AG09319 (cell line): ENCODE results near the gene SH3PXD2A.

Source experiments
- DNase-seq: peaks from one replicate; pipeline ENCODE4 v3.0.0-alpha.2; 2010; ENCODE audit warnings: low read depth; ENCODE audit errors: extremely low read depth
- TF ChIP-seq, protein P1 (sequence below): IDR thresholded peaks from 2 replicates; pipeline ENCODE4 v1.5.1; 2011; ENCODE audit warnings: low read depth, mild to moderate bottlenecking, inconsistent platforms, low read length, moderate library complexity

Gene SH3PXD2A

DNA sequence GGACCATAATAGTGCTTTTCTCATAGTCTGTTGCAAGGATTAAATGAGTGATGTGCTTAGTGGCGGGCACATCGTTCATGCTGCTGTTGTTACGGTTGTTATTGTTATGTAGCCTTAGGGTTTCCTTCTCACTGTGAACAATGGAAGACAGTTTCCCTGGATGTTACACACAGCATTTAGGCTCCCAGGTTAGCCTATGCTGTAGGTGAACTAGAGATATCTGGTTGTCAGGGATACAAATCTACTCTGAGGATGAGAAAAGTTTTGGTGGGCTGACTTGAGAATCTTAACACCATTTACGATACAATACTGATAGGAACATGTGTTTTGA lies 14.7 kb downstream of the SH3PXD2A start:
- TF ChIP-seq, protein P1, sequence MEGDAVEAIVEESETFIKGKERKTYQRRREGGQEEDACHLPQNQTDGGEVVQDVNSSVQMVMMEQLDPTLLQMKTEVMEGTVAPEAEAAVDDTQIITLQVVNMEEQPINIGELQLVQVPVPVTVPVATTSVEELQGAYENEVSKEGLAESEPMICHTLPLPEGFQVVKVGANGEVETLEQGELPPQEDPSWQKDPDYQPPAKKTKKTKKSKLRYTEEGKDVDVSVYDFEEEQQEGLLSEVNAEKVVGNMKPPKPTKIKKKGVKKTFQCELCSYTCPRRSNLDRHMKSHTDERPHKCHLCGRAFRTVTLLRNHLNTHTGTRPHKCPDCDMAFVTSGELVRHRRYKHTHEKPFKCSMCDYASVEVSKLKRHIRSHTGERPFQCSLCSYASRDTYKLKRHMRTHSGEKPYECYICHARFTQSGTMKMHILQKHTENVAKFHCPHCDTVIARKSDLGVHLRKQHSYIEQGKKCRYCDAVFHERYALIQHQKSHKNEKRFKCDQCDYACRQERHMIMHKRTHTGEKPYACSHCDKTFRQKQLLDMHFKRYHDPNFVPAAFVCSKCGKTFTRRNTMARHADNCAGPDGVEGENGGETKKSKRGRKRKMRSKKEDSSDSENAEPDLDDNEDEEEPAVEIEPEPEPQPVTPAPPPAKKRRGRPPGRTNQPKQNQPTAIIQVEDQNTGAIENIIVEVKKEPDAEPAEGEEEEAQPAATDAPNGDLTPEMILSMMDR: no peak
- DNase-seq: no peak

DNA sequence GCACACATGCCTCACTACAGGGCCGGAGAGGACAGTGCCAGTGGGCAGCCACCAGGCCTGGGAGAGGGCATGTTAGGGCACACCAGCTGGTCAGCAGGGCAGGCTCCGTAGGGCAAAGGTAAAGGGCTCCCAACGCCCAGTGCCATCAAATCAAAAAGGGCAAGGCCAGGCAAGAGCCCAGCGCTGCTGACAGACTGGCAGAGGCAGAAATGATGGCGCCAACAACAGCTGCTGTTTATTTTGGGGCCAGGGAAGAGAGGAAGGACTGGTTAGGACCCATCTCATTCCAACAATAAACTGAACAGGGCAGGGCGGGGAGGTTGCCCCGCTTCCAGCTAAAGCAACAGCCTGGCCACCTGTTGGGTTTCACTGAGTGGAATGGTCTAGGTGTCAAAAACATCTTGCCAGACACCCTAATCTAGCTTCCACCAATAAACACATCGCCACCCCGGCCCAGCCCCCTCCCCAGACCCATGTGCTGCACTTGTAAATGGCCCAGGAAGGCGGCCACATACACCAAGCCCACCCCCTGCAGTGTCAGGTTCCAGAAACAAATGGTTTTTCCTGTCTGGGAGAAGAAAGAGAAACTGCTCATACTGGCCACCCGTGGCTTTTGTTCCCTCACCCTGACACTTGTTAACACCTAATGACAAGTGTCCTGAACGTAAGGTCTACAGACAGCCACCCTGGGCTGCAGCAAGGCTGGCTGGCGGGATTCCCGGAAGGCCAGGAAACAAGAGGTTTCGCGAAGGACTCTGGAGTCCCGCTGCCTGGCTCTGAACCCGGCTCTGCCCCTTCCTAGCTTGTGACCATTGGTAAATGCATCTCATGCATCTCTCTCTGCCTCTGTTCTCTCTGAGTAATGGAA lies 15.3 kb downstream of the SH3PXD2A start:
- no peak for DNase-seq
- TF ChIP-seq, protein P1: no peak

DNA sequence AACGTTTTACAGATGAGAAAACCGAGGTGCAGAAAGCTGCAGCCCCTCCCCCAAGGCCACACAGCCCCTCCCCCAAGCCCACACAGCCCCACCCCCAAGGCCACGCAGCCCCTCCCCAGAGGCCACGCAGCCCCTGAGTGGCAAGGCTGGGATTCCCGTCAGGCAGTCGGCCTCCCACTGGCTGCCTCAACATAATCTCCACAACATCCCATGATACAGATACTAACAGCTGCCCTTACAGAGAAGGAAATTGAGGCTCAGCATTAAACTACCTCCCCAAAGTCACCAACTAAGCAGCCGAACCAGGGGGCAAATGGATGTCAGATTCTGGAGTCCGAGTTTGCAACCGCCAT lies 15.9 kb downstream of the SH3PXD2A start:
- TF ChIP-seq, protein P1: no peak
- DNase-seq: no peak

DNA sequence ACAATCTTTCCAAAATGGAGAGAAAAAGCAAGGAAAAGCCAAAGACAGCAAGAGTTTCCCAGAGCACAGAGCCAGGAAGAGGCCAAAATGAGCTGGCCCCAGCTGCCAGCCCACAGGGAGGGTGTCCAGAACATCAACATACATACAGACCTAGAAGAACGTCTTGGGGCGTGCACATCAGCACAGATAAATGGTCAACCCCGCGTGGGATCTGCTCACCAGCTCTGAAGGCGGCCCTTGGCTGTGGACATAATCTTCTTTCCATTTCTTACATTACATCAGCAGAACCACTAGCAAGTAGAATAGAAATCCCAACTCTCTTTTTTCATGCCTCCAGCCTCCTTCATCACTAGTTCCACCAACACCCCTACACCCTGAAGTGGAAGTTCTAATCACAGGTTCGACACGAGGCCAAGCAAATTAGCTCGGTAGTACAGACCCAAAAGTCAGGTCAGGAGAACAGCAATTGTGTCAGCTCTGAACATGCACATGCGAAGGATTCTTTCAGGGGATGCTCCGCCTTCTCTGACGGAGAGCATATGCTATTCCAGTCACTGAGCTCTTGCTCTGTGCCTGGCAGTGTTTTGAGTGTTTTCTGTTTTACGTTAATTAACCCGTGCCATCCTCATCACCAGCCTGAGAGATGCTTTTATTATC lies 16.4 kb downstream of the SH3PXD2A start:
- DNase-seq: no peak
- TF ChIP-seq, protein P1: no peak

DNA sequence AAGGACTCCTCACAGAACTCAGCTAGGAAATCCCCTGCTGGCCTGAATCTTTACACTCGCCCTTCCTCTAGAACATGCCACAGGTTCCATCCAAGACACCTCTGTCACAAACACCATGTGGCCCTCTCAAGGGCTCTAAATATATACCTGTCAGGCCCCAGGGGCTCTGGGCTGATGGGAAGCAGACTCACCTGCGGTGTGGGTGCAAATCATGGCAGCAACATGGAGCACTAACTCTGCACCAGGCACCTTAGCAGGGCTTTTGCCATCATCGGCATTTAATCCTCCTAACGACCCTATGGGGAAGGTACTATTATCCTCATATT lies 17.3 kb downstream of the SH3PXD2A start:
- DNase-seq: no peak
- TF ChIP-seq, protein P1: no peak

DNA sequence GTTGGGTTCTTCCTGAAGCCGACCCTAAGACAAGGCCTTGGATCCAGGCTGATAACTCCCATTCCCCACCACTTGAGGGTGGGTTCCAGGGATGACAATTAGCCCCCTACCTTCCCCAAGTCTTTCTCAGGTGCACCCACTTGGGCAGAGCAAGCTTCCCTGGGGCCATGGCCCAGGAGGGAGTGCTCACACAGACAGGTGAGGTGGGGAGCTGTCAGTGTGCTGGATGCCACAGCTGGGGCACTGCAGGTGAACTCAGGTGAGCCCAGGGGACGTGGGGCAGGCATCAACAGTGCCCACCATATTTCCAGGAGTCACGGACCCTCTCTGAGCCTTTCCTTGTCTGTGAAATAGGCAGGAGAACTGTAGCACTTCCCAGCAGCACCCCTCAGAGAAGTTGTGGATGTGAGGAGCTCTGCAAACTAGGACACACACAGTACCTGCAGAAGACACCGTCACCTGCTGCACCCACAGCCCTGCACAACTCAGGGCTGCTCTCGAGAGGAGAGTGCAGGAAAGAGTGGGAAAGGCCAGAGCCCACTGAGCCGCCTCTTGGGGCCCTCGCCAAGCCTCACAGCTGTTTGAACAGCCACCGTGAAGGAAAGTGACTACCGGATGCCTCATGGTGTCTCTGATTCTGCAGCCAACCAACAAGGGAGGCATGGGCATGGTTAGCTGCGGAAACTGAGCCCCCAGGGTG lies 17.9 kb downstream of the SH3PXD2A start:
- TF ChIP-seq, protein P1: no peak
- DNase-seq: no peak

DNA sequence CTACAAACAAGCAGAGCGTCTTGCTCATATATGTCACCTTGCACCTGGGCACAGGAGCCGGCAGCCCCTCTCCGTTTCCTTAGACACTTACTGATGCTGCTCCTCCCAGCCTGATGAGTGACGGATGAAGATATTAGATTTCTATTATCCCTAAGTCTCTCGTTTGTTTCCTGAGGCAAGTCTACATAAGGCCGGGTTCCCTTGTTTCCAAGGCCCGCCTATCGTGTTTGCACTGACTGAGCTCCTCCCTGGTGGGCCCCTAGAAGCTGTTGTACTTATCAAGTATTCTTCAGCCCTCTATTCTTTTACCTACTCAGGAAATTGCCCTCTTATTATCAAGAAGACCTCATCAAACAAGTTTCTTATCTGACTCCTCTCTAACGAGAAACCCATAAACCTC lies 18.5 kb downstream of the SH3PXD2A start:
- TF ChIP-seq, protein P1: no peak
- no peak for DNase-seq
